Measurements from ENCODE around the gene MATCAP1. TPM values are rescaled to one million over a fixed set of nuclear protein-coding genes. Genes with fewer than 3 reads are reported as not detected.

MATCAP1 gene
- polyA plus RNA-seq, 1 donor from 2014 or later: 323 TPM

DNA sequence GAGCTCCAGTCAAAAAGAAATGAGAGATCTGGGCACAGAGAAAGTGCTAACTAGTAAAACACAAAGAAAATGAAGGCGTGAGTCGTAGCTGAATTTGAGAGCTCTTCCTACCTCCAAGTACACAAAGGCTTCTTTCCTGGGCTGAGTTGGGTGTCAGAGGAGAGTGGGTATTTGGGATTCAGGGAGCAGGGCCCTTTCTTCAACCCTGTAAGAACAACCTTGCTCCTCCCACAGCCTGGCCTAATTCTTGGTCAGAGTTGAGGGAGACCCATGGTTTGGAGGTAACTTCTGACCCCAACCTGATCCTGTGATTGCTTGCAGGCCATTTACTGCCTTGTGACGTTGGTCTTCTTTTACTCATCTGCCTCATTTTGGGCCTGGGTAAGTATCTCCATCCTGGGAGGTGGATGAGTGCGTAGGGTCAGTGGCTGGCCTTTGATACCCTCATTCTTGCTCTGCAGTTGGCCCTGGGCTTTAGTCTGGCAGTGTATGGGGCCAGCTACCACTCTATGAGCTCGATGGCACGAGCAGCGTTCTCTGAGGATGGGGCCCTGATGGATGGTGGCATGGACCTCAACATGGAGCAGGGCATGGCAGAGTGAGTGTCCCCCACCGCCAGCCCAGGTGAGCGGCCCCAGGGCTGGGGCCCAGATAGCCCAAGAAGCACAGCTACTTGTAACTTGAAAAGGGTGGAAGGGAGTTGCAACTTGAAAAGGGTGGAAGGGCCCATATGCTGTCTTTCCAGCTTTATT is 44.4 kb upstream of the MATCAP1 start:
- H3K27me3 ChIP-seq (ENCODE audit: insufficient read depth, low read depth, low read length): no peaks in the 10 kb centered on the region
- H3K4me3 ChIP-seq (ENCODE audit: low read length): peak overlapping the region; percentile 72
- H3K9me2 ChIP-seq (ENCODE audit: insufficient read depth, low read length): no peaks in the 10 kb centered on the region
- H3K36me3 ChIP-seq (ENCODE audit: insufficient read depth, low read length): no peaks in the 10 kb centered on the region
- H3K27ac ChIP-seq (ENCODE audit: low read length): no peak overlapping the region
- H3K79me2 ChIP-seq (replicated peaks; ENCODE audit: insufficient read depth, low read length): peaks cover 12% of the 10 kb centered on the region
- no peak overlapping the region for H2AFZ ChIP-seq (ENCODE audit: low read depth, low read length)
- H3K9ac ChIP-seq (ENCODE audit: low read length): peak overlapping the region; percentile 94
- no peaks in the 10 kb centered on the region for H3F3A ChIP-seq (ENCODE audit: insufficient read depth, low read length, poor library complexity, severe bottlenecking)
- TF ChIP-seq MXI1 (conservative IDR thresholded peaks at IDR 0.05; ENCODE audit: poor library complexity, severe bottlenecking) (no peak), RAD21 (conservative IDR thresholded peaks at IDR 0.05) (no peak), SMC3 (conservative IDR thresholded peaks at IDR 0.05; ENCODE audit: poor library complexity) (no peak), POLR2AphosphoS5 (IDR thresholded peaks at IDR 0.05) (no peak), EZH2 (IDR thresholded peaks at IDR 0.05; ENCODE audit: borderline replicate concordance, insufficient read depth, low read length, poor library complexity, severe bottlenecking) (no peak), EP300 (conservative IDR thresholded peaks at IDR 0.05; ENCODE audit: poor library complexity, severe bottlenecking) (no peak), TAF1 (IDR thresholded peaks at IDR 0.05; ENCODE audit: low read depth) (no peak)
- TF ChIP-seq, protein P1, sequence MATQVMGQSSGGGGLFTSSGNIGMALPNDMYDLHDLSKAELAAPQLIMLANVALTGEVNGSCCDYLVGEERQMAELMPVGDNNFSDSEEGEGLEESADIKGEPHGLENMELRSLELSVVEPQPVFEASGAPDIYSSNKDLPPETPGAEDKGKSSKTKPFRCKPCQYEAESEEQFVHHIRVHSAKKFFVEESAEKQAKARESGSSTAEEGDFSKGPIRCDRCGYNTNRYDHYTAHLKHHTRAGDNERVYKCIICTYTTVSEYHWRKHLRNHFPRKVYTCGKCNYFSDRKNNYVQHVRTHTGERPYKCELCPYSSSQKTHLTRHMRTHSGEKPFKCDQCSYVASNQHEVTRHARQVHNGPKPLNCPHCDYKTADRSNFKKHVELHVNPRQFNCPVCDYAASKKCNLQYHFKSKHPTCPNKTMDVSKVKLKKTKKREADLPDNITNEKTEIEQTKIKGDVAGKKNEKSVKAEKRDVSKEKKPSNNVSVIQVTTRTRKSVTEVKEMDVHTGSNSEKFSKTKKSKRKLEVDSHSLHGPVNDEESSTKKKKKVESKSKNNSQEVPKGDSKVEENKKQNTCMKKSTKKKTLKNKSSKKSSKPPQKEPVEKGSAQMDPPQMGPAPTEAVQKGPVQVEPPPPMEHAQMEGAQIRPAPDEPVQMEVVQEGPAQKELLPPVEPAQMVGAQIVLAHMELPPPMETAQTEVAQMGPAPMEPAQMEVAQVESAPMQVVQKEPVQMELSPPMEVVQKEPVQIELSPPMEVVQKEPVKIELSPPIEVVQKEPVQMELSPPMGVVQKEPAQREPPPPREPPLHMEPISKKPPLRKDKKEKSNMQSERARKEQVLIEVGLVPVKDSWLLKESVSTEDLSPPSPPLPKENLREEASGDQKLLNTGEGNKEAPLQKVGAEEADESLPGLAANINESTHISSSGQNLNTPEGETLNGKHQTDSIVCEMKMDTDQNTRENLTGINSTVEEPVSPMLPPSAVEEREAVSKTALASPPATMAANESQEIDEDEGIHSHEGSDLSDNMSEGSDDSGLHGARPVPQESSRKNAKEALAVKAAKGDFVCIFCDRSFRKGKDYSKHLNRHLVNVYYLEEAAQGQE (IDR thresholded peaks at IDR 0.05; ENCODE audit: borderline replicate concordance): no peak
- TF ChIP-seq, protein P2, sequence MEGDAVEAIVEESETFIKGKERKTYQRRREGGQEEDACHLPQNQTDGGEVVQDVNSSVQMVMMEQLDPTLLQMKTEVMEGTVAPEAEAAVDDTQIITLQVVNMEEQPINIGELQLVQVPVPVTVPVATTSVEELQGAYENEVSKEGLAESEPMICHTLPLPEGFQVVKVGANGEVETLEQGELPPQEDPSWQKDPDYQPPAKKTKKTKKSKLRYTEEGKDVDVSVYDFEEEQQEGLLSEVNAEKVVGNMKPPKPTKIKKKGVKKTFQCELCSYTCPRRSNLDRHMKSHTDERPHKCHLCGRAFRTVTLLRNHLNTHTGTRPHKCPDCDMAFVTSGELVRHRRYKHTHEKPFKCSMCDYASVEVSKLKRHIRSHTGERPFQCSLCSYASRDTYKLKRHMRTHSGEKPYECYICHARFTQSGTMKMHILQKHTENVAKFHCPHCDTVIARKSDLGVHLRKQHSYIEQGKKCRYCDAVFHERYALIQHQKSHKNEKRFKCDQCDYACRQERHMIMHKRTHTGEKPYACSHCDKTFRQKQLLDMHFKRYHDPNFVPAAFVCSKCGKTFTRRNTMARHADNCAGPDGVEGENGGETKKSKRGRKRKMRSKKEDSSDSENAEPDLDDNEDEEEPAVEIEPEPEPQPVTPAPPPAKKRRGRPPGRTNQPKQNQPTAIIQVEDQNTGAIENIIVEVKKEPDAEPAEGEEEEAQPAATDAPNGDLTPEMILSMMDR (IDR thresholded peaks at IDR 0.05; ENCODE audit: poor library complexity, severe bottlenecking): no peak
- H4K20me1 ChIP-seq (ENCODE audit: insufficient read depth): no peaks in the 10 kb centered on the region
- H3K9me3 ChIP-seq (ENCODE audit: low read length): no peaks in the 10 kb centered on the region
- H3K4me2 ChIP-seq (ENCODE audit: low read length): peak overlapping the region; percentile 74

DNA sequence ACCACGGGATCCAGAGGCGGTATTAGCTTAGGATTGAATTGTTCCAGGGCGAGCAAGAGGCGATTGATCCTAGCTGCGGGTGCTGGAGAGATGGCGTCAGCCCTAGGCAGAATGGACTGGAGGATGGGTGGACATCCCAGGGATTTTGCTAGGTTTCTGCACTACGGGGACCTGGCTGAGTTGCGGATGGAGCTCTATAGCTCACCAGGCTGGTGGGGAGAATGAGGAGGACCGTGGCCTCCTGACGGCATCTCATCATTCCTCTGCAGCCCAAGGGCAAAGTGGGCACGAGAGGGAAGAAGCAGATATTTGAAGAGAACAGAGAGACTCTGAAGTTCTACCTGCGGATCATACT is 43.8 kb upstream of the MATCAP1 start:
- Histone ChIP-seq H3F3A (ENCODE audit: insufficient read depth, low read length, poor library complexity, severe bottlenecking) (no peaks in the 10 kb centered on the region), H3K9me3 (ENCODE audit: low read length) (no peaks in the 10 kb centered on the region), H3K27me3 (ENCODE audit: insufficient read depth, low read depth, low read length) (no peaks in the 10 kb centered on the region), H4K20me1 (ENCODE audit: insufficient read depth) (no peaks in the 10 kb centered on the region), H3K4me2 (ENCODE audit: low read length) (peak overlapping the region; percentile 74), H3K9me2 (ENCODE audit: insufficient read depth, low read length) (no peaks in the 10 kb centered on the region), H3K4me3 (ENCODE audit: low read length) (peak overlapping the region; percentile 72), H3K9ac (ENCODE audit: low read length) (peak overlapping the region; percentile 94), H3K27ac (ENCODE audit: low read length) (peak overlapping the region; percentile 56), H3K36me3 (ENCODE audit: insufficient read depth, low read length) (no peaks in the 10 kb centered on the region), H2AFZ (ENCODE audit: low read depth, low read length) (no peak overlapping the region), H3K79me2 (replicated peaks; ENCODE audit: insufficient read depth, low read length) (peaks cover 12% of the 10 kb centered on the region)
- TF ChIP-seq SMC3 (conservative IDR thresholded peaks at IDR 0.05; ENCODE audit: poor library complexity): no peak
- TF ChIP-seq MXI1 (conservative IDR thresholded peaks at IDR 0.05; ENCODE audit: poor library complexity, severe bottlenecking): no peak
- TF ChIP-seq POLR2AphosphoS5 (IDR thresholded peaks at IDR 0.05): no peak
- TF ChIP-seq, protein P2 (IDR thresholded peaks at IDR 0.05; ENCODE audit: poor library complexity, severe bottlenecking): no peak
- TF ChIP-seq EZH2 (IDR thresholded peaks at IDR 0.05; ENCODE audit: borderline replicate concordance, insufficient read depth, low read length, poor library complexity, severe bottlenecking): no peak
- TF ChIP-seq EP300 (conservative IDR thresholded peaks at IDR 0.05; ENCODE audit: poor library complexity, severe bottlenecking): no peak
- TF ChIP-seq TAF1 (IDR thresholded peaks at IDR 0.05; ENCODE audit: low read depth): no peak
- TF ChIP-seq RAD21 (conservative IDR thresholded peaks at IDR 0.05): no peak
- TF ChIP-seq, protein P1 (IDR thresholded peaks at IDR 0.05; ENCODE audit: borderline replicate concordance): no peak
